DOHH2 (cell line): ENCODE measurements around the gene CACNA1D.

Experiments
- CTCF ChIP-seq: fragments of 200-600 bp; sonication (generic); IDR thresholded peaks from one replicate; pipeline ENCODE4 v1.5.1; 2014; ENCODE audit warnings: antibody characterized with exemption, mild to moderate bottlenecking, low read depth, low read length; ENCODE audit not compliant: poor library complexity, severe bottlenecking
- EZH2phosphoT487 ChIP-seq: fragments of 200-600 bp; sonication (generic); IDR thresholded peaks from 2 replicates; pipeline ENCODE4 v1.6.1; 2017; ENCODE audit warnings: borderline replicate concordance, mild to moderate bottlenecking, antibody characterized with exemption, low read length, moderate library complexity, mixed read lengths

DNA sequence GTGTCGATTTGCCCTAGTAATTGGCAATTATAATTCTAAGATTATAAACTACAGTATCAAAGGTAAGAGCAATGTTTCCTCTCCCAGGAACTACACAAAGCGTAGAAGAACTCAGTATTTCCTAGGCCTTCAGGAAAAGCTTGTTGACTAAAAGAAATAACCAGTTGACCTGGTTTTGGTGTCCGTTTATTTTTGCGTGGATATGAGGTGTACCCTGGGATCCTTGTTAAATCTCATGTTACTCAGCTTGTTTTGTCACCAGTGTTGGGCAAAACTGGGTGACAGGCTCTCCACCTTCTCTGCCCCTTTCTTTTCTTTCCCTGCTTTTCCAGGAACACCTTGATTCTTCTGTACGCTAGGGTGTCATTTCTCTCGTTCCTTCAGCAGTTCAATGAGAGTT is 97.2 kb downstream of the CACNA1D start:
- TF ChIP-seq CTCF = no peak
- TF ChIP-seq EZH2phosphoT487 = no peak
